Measurements from ENCODE around the gene NDUFA11. TPM values are rescaled to one million over a fixed set of nuclear protein-coding genes. Genes with fewer than 3 reads are reported as not detected.

The NDUFA11 gene
- total and polyA plus RNA-seq, 9 of the 15 experiments (the other 6 are each of a cell fraction or from before 2014, with no cell fraction given): 63.3 to 486 (median 274) TPM

Other genes with a start within 250 kb of the NDUFA11 start
Only the 7 nearest of the 16 such genes appear.
- 7.3 and 8.1 TPM in 2 replicates for gene NRTN, start 98.7 kb downstream of the NDUFA11 start, total RNA-seq (2014; rRNA removed)
- 0.62 and 0.70 TPM in 2 replicates for gene NRTN, start 98.7 kb downstream of the NDUFA11 start, total RNA-seq (2014; rRNA removed; fragmentation: Illumina TruSeq; extraction: Trizol)
- 1.6 TPM in 2 replicates for gene NRTN, start 98.7 kb downstream of the NDUFA11 start, total RNA-seq (2015; rRNA removed; fragmentation: Illumina TruSeq; extraction: Trizol)
- gene NRTN, start 98.7 kb downstream of the NDUFA11 start, total RNA-seq (2021): 5.3 and 7.8 TPM in 2 replicates
- gene NRTN, start 98.7 kb downstream of the NDUFA11 start, polyA plus RNA-seq (2011; rRNA removed): 1.1 and 2.2 TPM in 2 replicates
- gene NRTN, start 98.7 kb downstream of the NDUFA11 start, polyA plus RNA-seq (2014; fragmentation: Illumina TruSeq; extraction: Trizol): 1.6 and 3.3 TPM in 2 replicates
- gene NRTN, start 98.7 kb downstream of the NDUFA11 start, polyA plus RNA-seq (2014; fragmentation: Nextera tagmentation; extraction: Ambion mirVana): not detected
- gene NRTN, start 98.7 kb downstream of the NDUFA11 start, polyA plus RNA-seq (2014; rRNA removed): 2.4 and 4.0 TPM in 2 replicates
- not detected in 2 replicates for gene FUT6, start 64.1 kb downstream of the NDUFA11 start, total RNA-seq (2014; rRNA removed)
- not detected in 2 replicates for gene FUT6, start 64.1 kb downstream of the NDUFA11 start, total RNA-seq (2014; rRNA removed; fragmentation: Illumina TruSeq; extraction: Trizol)
- gene FUT6, start 64.1 kb downstream of the NDUFA11 start, total RNA-seq (2015; rRNA removed; fragmentation: Illumina TruSeq; extraction: Trizol): not detected in 2 replicates
- not detected in 2 replicates for gene FUT6, start 64.1 kb downstream of the NDUFA11 start, total RNA-seq (2021)
- gene FUT6, start 64.1 kb downstream of the NDUFA11 start, polyA plus RNA-seq (2011; rRNA removed): not detected in 2 replicates
- gene FUT6, start 64.1 kb downstream of the NDUFA11 start, polyA plus RNA-seq (2014; fragmentation: Illumina TruSeq; extraction: Trizol): not detected in 2 replicates
- under 1 TPM in 1 of 2 experiments, not detected in 1; 0.04 TPM for gene FUT6, start 64.1 kb downstream of the NDUFA11 start, polyA plus RNA-seq (2014; fragmentation: Nextera tagmentation; extraction: Ambion mirVana)
- gene FUT6, start 64.1 kb downstream of the NDUFA11 start, polyA plus RNA-seq (2014; rRNA removed): not detected in 2 replicates
- gene FUT3, start 52.3 kb downstream of the NDUFA11 start, total RNA-seq (2014; rRNA removed): 0.29 TPM in 1 of 2 replicates, not detected in the other
- gene FUT3, start 52.3 kb downstream of the NDUFA11 start, total RNA-seq (2014; rRNA removed; fragmentation: Illumina TruSeq; extraction: Trizol): not detected in 2 replicates
- gene FUT3, start 52.3 kb downstream of the NDUFA11 start, total RNA-seq (2015; rRNA removed; fragmentation: Illumina TruSeq; extraction: Trizol): not detected in 2 replicates
- 0.09 TPM in 1 of 2 replicates, not detected in the other for gene FUT3, start 52.3 kb downstream of the NDUFA11 start, total RNA-seq (2021)
- gene FUT3, start 52.3 kb downstream of the NDUFA11 start, polyA plus RNA-seq (2011; rRNA removed): not detected in 2 replicates
- gene FUT3, start 52.3 kb downstream of the NDUFA11 start, polyA plus RNA-seq (2014; fragmentation: Illumina TruSeq; extraction: Trizol): not detected in 2 replicates
- not detected for gene FUT3, start 52.3 kb downstream of the NDUFA11 start, polyA plus RNA-seq (2014; fragmentation: Nextera tagmentation; extraction: Ambion mirVana)
- gene FUT3, start 52.3 kb downstream of the NDUFA11 start, polyA plus RNA-seq (2014; rRNA removed): not detected in 2 replicates
- gene FUT5, start 33.2 kb downstream of the NDUFA11 start, total RNA-seq (2014; rRNA removed): not detected in 2 replicates
- not detected in 2 replicates for gene FUT5, start 33.2 kb downstream of the NDUFA11 start, total RNA-seq (2014; rRNA removed; fragmentation: Illumina TruSeq; extraction: Trizol)
- not detected in 2 replicates for gene FUT5, start 33.2 kb downstream of the NDUFA11 start, total RNA-seq (2015; rRNA removed; fragmentation: Illumina TruSeq; extraction: Trizol)
- gene FUT5, start 33.2 kb downstream of the NDUFA11 start, total RNA-seq (2021): not detected in 2 replicates
- gene FUT5, start 33.2 kb downstream of the NDUFA11 start, polyA plus RNA-seq (2011; rRNA removed): not detected in 2 replicates
- not detected in 2 replicates for gene FUT5, start 33.2 kb downstream of the NDUFA11 start, polyA plus RNA-seq (2014; fragmentation: Illumina TruSeq; extraction: Trizol)
- not detected for gene FUT5, start 33.2 kb downstream of the NDUFA11 start, polyA plus RNA-seq (2014; fragmentation: Nextera tagmentation; extraction: Ambion mirVana)
- not detected in 2 replicates for gene FUT5, start 33.2 kb downstream of the NDUFA11 start, polyA plus RNA-seq (2014; rRNA removed)
- 1.9 and 3.1 TPM in 2 replicates for gene VMAC, start 1.1 kb upstream of the NDUFA11 start, total RNA-seq (2014; rRNA removed)
- gene VMAC, start 1.1 kb upstream of the NDUFA11 start, total RNA-seq (2014; rRNA removed; fragmentation: Illumina TruSeq; extraction: Trizol): 0.89 and 1.1 TPM in 2 replicates
- gene VMAC, start 1.1 kb upstream of the NDUFA11 start, total RNA-seq (2015; rRNA removed; fragmentation: Illumina TruSeq; extraction: Trizol): 0.76 and 1.1 TPM in 2 replicates
- gene VMAC, start 1.1 kb upstream of the NDUFA11 start, total RNA-seq (2021): 2.1 and 2.3 TPM in 2 replicates
- gene VMAC, start 1.1 kb upstream of the NDUFA11 start, polyA plus RNA-seq (2011; rRNA removed): 1.0 and 1.9 TPM in 2 replicates
- 0.86 and 1.3 TPM in 2 replicates for gene VMAC, start 1.1 kb upstream of the NDUFA11 start, polyA plus RNA-seq (2014; fragmentation: Illumina TruSeq; extraction: Trizol)
- gene VMAC, start 1.1 kb upstream of the NDUFA11 start, polyA plus RNA-seq (2014; fragmentation: Nextera tagmentation; extraction: Ambion mirVana): under 1 TPM; 0.03 to 0.06 TPM
- 1.9 and 3.4 TPM in 2 replicates for gene VMAC, start 1.1 kb upstream of the NDUFA11 start, polyA plus RNA-seq (2014; rRNA removed)
- 2.4 and 4.0 TPM in 2 replicates for gene CAPS, start 10.5 kb upstream of the NDUFA11 start, total RNA-seq (2014; rRNA removed)
- 0.61 and 0.62 TPM in 2 replicates for gene CAPS, start 10.5 kb upstream of the NDUFA11 start, total RNA-seq (2014; rRNA removed; fragmentation: Illumina TruSeq; extraction: Trizol)
- 0.91 and 1.7 TPM in 2 replicates for gene CAPS, start 10.5 kb upstream of the NDUFA11 start, total RNA-seq (2015; rRNA removed; fragmentation: Illumina TruSeq; extraction: Trizol)
- 1.7 and 2.2 TPM in 2 replicates for gene CAPS, start 10.5 kb upstream of the NDUFA11 start, total RNA-seq (2021)
- 1.0 and 2.4 TPM in 2 replicates for gene CAPS, start 10.5 kb upstream of the NDUFA11 start, polyA plus RNA-seq (2011; rRNA removed)
- gene CAPS, start 10.5 kb upstream of the NDUFA11 start, polyA plus RNA-seq (2014; fragmentation: Illumina TruSeq; extraction: Trizol): 0.59 and 1.0 TPM in 2 replicates
- under 1 TPM; 0.15 TPM for gene CAPS, start 10.5 kb upstream of the NDUFA11 start, polyA plus RNA-seq (2014; fragmentation: Nextera tagmentation; extraction: Ambion mirVana)
- gene CAPS, start 10.5 kb upstream of the NDUFA11 start, polyA plus RNA-seq (2014; rRNA removed): 2.7 and 3.1 TPM in 2 replicates
- gene RANBP3, start 74.3 kb upstream of the NDUFA11 start, total RNA-seq (2014; rRNA removed): 63.2 and 82.2 TPM in 2 replicates
- gene RANBP3, start 74.3 kb upstream of the NDUFA11 start, total RNA-seq (2014; rRNA removed; fragmentation: Illumina TruSeq; extraction: Trizol): 42.0 and 48.5 TPM in 2 replicates
- 54.4 and 66.7 TPM in 2 replicates for gene RANBP3, start 74.3 kb upstream of the NDUFA11 start, total RNA-seq (2015; rRNA removed; fragmentation: Illumina TruSeq; extraction: Trizol)
- gene RANBP3, start 74.3 kb upstream of the NDUFA11 start, total RNA-seq (2021): 63.1 and 70.3 TPM in 2 replicates
- gene RANBP3, start 74.3 kb upstream of the NDUFA11 start, polyA plus RNA-seq (2011; rRNA removed): 46.6 and 57.6 TPM in 2 replicates
- gene RANBP3, start 74.3 kb upstream of the NDUFA11 start, polyA plus RNA-seq (2014; fragmentation: Illumina TruSeq; extraction: Trizol): 68.9 and 81.9 TPM in 2 replicates
- 1 to 10 TPM in 1 of 2 experiments, under 1 TPM in 1; 0.90 to 1.8 TPM for gene RANBP3, start 74.3 kb upstream of the NDUFA11 start, polyA plus RNA-seq (2014; fragmentation: Nextera tagmentation; extraction: Ambion mirVana)
- 84.7 and 95.1 TPM in 2 replicates for gene RANBP3, start 74.3 kb upstream of the NDUFA11 start, polyA plus RNA-seq (2014; rRNA removed)

All from K562 (cell line).